ENCODE measurements around the gene CFAP221.

Gene CFAP221

GRCh38 chr2:119698246-119698645, 154.0 kb downstream of the CFAP221 start:
- Mint-ChIP-seq H3K27me3 (ENCODE audit: low read depth, poor library complexity) (peaks cover 17% of the 10 kb centered on the region), H3K9me3 (no peaks in the 10 kb centered on the region), H3K4me1 (peaks cover 57% of the 10 kb centered on the region), H3K27ac (no peak overlapping the region), H3K4me3 (no peak overlapping the region), H3K36me3 (ENCODE audit: low read depth) (peaks cover 4% of the 10 kb centered on the region)
- TF ChIP-seq, protein P1, sequence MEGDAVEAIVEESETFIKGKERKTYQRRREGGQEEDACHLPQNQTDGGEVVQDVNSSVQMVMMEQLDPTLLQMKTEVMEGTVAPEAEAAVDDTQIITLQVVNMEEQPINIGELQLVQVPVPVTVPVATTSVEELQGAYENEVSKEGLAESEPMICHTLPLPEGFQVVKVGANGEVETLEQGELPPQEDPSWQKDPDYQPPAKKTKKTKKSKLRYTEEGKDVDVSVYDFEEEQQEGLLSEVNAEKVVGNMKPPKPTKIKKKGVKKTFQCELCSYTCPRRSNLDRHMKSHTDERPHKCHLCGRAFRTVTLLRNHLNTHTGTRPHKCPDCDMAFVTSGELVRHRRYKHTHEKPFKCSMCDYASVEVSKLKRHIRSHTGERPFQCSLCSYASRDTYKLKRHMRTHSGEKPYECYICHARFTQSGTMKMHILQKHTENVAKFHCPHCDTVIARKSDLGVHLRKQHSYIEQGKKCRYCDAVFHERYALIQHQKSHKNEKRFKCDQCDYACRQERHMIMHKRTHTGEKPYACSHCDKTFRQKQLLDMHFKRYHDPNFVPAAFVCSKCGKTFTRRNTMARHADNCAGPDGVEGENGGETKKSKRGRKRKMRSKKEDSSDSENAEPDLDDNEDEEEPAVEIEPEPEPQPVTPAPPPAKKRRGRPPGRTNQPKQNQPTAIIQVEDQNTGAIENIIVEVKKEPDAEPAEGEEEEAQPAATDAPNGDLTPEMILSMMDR (IDR thresholded peaks at IDR 0.05): no peak
- DNase-seq: no peak

DNA sequence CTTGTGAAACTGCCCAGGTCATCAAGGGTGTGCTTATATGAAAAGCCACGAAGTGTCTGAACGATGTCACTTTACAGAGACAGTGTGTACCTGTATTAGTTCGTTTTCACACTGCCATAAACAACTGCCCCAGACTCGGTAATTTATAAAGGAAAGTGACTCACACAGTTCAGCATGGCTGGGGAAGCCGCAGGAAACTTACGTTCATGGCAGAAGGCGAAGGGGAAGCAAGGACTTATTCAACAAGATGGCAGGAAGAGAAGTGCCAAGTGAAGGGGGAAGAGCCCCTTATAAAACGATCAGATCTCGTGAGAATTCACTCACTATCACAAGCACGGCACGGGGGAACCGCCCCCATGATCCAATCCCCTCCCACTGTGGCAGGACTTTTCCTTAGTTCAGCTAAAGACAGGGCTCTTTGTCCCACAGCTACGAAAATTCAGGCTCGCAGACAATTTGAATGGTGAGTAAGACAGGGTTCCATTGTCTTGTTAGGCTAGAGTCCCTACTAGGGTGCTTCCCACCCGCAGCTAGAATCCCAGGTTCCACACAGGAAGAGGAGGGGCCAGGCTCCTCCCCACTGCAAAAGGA, 154.9 kb downstream of the CFAP221 start:
- TF ChIP-seq, protein P1 (IDR thresholded peaks at IDR 0.05): no peak
- Mint-ChIP-seq H3K4me3 (no peak overlapping the region), H3K27me3 (ENCODE audit: low read depth, poor library complexity) (peaks cover 17% of the 10 kb centered on the region), H3K36me3 (ENCODE audit: low read depth) (peaks cover 4% of the 10 kb centered on the region), H3K9me3 (peaks cover under 1% of the 10 kb centered on the region), H3K27ac (no peak overlapping the region), H3K4me1 (peaks cover 50% of the 10 kb centered on the region)
- DNase-seq: no peak

DNA sequence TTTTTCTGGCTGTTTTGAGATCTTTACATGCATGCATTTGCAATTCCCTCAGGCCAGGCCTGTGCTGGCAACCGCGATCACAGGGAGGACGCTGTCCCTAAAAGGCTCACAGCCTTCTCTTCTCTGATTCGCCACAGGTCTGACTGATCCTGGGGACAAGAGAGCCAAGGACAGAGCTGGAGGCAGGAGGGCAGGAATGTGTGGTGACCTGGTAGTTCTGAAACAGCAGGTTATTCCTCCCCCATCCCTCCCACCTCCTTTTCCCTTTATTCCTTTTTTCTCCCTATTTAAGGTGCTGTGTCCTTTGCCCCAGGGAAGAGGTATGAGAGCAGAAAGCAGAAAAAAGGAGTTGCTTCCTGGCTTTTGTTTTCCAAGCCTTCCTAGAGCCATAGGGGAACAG, 156.6 kb downstream of the CFAP221 start:
- DNase-seq: no peak
- Mint-ChIP-seq H3K27me3 (ENCODE audit: low read depth, poor library complexity) (peaks cover 17% of the 10 kb centered on the region), H3K36me3 (ENCODE audit: low read depth) (peaks cover 14% of the 10 kb centered on the region), H3K4me3 (no peak overlapping the region), H3K27ac (peak overlapping the region; percentile 9), H3K9me3 (peaks cover 14% of the 10 kb centered on the region), H3K4me1 (peaks cover 36% of the 10 kb centered on the region)
- TF ChIP-seq, protein P1 (IDR thresholded peaks at IDR 0.05): no peak

- Mint-ChIP-seq H3K36me3 (ENCODE audit: low read depth) (peaks cover 14% of the 10 kb centered on the region), H3K4me1 (peaks cover 36% of the 10 kb centered on the region), H3K27me3 (ENCODE audit: low read depth, poor library complexity) (peaks cover 17% of the 10 kb centered on the region), H3K9me3 (peaks cover 14% of the 10 kb centered on the region), H3K4me3 (no peak overlapping the region), H3K27ac (peak overlapping the region; percentile 35)
- TF ChIP-seq, protein P1 (IDR thresholded peaks at IDR 0.05): no peak
- DNase-seq: no peak
Measured at GRCh38 chr2:119701352-119701751, 157.1 kb downstream of the CFAP221 start.

- TF ChIP-seq, protein P1 (IDR thresholded peaks at IDR 0.05): no peak
- peaks cover 36% of the 10 kb centered on the region for H3K4me1 Mint-ChIP-seq
- DNase-seq: no peak
- H3K36me3 Mint-ChIP-seq (ENCODE audit: low read depth): peaks cover 14% of the 10 kb centered on the region
- H3K27me3 Mint-ChIP-seq (ENCODE audit: low read depth, poor library complexity): peaks cover 14% of the 10 kb centered on the region
- peaks cover 14% of the 10 kb centered on the region for H3K9me3 Mint-ChIP-seq
- no peak overlapping the region for H3K4me3 Mint-ChIP-seq
- no peak overlapping the region for H3K27ac Mint-ChIP-seq
Measured at GRCh38 chr2:119702203-119702917, 158.1 kb downstream of the CFAP221 start.
